SU-DHL-6 (cell line): ENCODE data around the gene POLR2A.

Source experiments
- H2AFZ ChIP-seq: fragments of 200-600 bp; sonication (generic); 2 replicates; pipeline ENCODE4 v1.6.1; 2014; ENCODE audit warnings: low read depth, mild to moderate bottlenecking, moderate library complexity, mixed read lengths, antibody characterized with exemption, low read length; ENCODE audit not compliant: severe bottlenecking
- H3F3A ChIP-seq: fragments of 200-600 bp; shearing (Covaris generic); 2 replicates; pipeline ENCODE4 v1.6.0; 2016; ENCODE audit warnings: antibody characterized with exemption, mild to moderate bottlenecking; ENCODE audit not compliant: insufficient read depth
- H3K27ac ChIP-seq: fragments of 200-600 bp; sonication (generic); 2 replicates; pipeline ENCODE4 v1.5.1; 2016; ENCODE audit warnings: low read depth, mild to moderate bottlenecking, low read length, moderate library complexity, mixed read lengths
- H3K27me3 ChIP-seq: fragments of 200-600 bp; sonication (generic), shearing (Covaris generic); 2 replicates; pipeline ENCODE4 v1.6.0; 2014; ENCODE audit warnings: mild to moderate bottlenecking, low read length
- H3K36me3 ChIP-seq: fragments of 200-600 bp; sonication (generic); 2 replicates; pipeline ENCODE4 v1.6.1; 2014; ENCODE audit warnings: mild to moderate bottlenecking, low read length, mixed read lengths
- H3K4me2 ChIP-seq: fragments of 300-600, 200-600 bp; shearing (Covaris generic), sonication (generic); 2 replicates; pipeline ENCODE4 v1.6.0; 2014; ENCODE audit warnings: low read length, low read depth, mild to moderate bottlenecking; ENCODE audit not compliant: poor library complexity, severe bottlenecking
- H3K4me3 ChIP-seq: fragments of 200-600 bp; sonication (generic); 2 replicates; pipeline ENCODE4 v1.5.1; 2014; ENCODE audit warnings: antibody characterized with exemption, low read length, mild to moderate bottlenecking, mixed read lengths; ENCODE audit not compliant: insufficient read depth, poor library complexity, severe bottlenecking
- H3K79me2 ChIP-seq: fragments of 200-600 bp; sonication (generic); 2 replicates; pipeline ENCODE4 v1.6.1; 2014; ENCODE audit warnings: mild to moderate bottlenecking, low read length, moderate library complexity; ENCODE audit not compliant: insufficient read depth
- H3K9ac ChIP-seq: fragments of 200-600 bp; sonication (generic); 2 replicates; pipeline ENCODE4 v1.7.0; 2014; ENCODE audit warnings: mild to moderate bottlenecking, low read length
- H3K9me2 ChIP-seq: fragments of 200-600 bp; sonication (generic); replicated peaks from 2 replicates; pipeline ENCODE4 v1.6.1; 2014; ENCODE audit warnings: low read length; ENCODE audit not compliant: insufficient read depth
- H3K9me3 ChIP-seq: fragments of 200-600 bp; sonication (generic); 2 replicates; pipeline ENCODE4 v1.6.1; 2014; ENCODE audit warnings: low read length, mixed read lengths; ENCODE audit not compliant: insufficient read depth
- H4K20me1 ChIP-seq: fragments of 200-600 bp; sonication (generic); 2 replicates; pipeline ENCODE4 v1.6.1; 2014; ENCODE audit warnings: low read depth, mild to moderate bottlenecking, antibody characterized with exemption, low read length, moderate library complexity, mixed read lengths
- EZH2phosphoT487 ChIP-seq: fragments of 200-600 bp; sonication (generic), shearing (Covaris generic); conservative IDR thresholded peaks from 2 replicates; pipeline ENCODE4 v1.6.1; 2018; ENCODE audit warnings: mild to moderate bottlenecking, antibody characterized with exemption, low read length, moderate library complexity, mixed read lengths
- TF ChIP-seq, protein P1 (sequence below): fragments of 200-600 bp; sonication (generic); IDR thresholded peaks from one replicate; pipeline ENCODE4 v1.5.1; 2017; ENCODE audit warnings: antibody characterized with exemption, mild to moderate bottlenecking, low read length, moderate library complexity; ENCODE audit not compliant: insufficient read depth, poor library complexity, severe bottlenecking

The POLR2A gene

DNA sequence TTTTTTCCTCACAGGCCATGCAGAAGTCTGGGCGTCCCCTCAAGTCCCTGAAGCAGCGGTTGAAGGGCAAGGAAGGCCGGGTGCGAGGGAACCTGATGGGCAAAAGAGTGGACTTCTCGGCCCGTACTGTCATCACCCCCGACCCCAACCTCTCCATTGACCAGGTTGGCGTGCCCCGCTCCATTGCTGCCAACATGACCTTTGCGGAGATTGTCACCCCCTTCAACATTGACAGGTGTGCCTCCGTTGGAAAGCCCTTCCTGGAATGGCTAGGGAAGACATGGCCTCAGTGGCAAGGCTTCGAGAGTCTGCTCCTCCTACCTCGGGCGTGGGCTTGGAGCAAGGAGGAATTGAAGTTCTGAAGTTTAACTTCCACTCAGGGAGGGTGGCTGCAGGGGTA lies 13.5 kb downstream of the POLR2A start:
- Histone ChIP-seq H3K27ac (no peak overlapping the region), H3K4me3 (no peak overlapping the region), H4K20me1 (0 out of 2 replicates have a peak, but pooled peaks cover 3% of the 10 kb centered on the region), H3F3A (no peaks in the 10 kb centered on the region), H2AFZ (no peak overlapping the region), H3K9ac (no peak overlapping the region), H3K27me3 (no peaks in the 10 kb centered on the region), H3K9me2 (no peaks in the 10 kb centered on the region), H3K36me3 (peaks cover 5% of the 10 kb centered on the region), H3K9me3 (no peaks in the 10 kb centered on the region), H3K4me2 (no peak overlapping the region), H3K79me2 (peaks cover 36% of the 10 kb centered on the region)
- TF ChIP-seq EZH2phosphoT487, result no peak
- TF ChIP-seq, protein P1, sequence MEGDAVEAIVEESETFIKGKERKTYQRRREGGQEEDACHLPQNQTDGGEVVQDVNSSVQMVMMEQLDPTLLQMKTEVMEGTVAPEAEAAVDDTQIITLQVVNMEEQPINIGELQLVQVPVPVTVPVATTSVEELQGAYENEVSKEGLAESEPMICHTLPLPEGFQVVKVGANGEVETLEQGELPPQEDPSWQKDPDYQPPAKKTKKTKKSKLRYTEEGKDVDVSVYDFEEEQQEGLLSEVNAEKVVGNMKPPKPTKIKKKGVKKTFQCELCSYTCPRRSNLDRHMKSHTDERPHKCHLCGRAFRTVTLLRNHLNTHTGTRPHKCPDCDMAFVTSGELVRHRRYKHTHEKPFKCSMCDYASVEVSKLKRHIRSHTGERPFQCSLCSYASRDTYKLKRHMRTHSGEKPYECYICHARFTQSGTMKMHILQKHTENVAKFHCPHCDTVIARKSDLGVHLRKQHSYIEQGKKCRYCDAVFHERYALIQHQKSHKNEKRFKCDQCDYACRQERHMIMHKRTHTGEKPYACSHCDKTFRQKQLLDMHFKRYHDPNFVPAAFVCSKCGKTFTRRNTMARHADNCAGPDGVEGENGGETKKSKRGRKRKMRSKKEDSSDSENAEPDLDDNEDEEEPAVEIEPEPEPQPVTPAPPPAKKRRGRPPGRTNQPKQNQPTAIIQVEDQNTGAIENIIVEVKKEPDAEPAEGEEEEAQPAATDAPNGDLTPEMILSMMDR, result no peak

DNA sequence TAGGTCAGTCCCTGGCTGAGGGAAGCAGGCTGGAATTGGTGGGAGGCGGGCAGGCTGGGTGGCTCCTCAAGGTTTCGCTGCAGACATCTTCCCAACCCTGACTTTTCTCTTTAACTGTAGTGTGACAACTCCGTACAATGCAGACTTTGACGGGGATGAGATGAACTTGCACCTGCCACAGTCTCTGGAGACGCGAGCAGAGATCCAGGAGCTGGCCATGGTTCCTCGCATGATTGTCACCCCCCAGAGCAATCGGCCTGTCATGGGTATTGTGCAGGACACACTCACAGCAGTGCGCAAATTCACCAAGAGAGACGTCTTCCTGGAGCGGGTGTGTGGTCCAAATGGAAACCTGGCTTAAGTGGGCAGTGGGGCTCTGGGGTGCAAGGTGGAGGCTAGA lies 15.0 kb downstream of the POLR2A start:
- 0 out of 2 replicates have a peak, but pooled peaks cover 3% of the 10 kb centered on the region for H4K20me1 ChIP-seq
- no peak overlapping the region for H3K9ac ChIP-seq

DNA sequence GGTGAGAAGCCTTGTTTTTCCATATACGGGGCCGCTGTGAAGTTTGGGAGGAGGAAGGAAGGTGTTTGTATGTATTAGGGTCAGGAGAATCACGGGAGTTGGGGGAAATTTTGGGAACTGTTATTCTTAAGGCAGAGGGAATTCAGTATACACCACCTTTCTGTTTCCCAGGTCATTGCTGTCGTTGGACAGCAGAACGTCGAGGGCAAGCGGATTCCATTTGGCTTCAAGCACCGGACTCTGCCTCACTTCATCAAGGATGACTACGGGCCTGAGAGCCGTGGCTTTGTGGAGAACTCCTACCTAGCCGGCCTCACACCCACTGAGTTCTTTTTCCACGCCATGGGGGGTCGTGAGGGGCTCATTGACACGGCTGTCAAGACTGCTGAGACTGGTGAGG lies 17.6 kb downstream of the POLR2A start:
- Histone ChIP-seq H3K27me3 (no peaks in the 10 kb centered on the region), H3K36me3 (peaks cover 16% of the 10 kb centered on the region), H3K79me2 (no peaks in the 10 kb centered on the region), H3K27ac (no peak overlapping the region), H3K4me2 (no peak overlapping the region), H3K9me3 (no peaks in the 10 kb centered on the region), H3K9ac (no peak overlapping the region), H4K20me1 (no peaks in the 10 kb centered on the region), H3F3A (0 out of 2 replicates have a peak, but pooled peaks cover 5% of the 10 kb centered on the region), H3K4me3 (no peak overlapping the region), H3K9me2 (no peaks in the 10 kb centered on the region), H2AFZ (no peak overlapping the region)
- TF ChIP-seq, protein P1, result no peak
- TF ChIP-seq EZH2phosphoT487, result no peak

More for the DNA sequence above, 15.0 kb downstream of the POLR2A start:
- Histone ChIP-seq H3K4me2 (no peak overlapping the region), H3K36me3 (peaks cover 8% of the 10 kb centered on the region), H3K4me3 (no peak overlapping the region), H3K79me2 (peaks cover 21% of the 10 kb centered on the region), H3F3A (no peaks in the 10 kb centered on the region), H2AFZ (no peak overlapping the region), H3K27me3 (no peaks in the 10 kb centered on the region), H3K27ac (no peak overlapping the region), H3K9me2 (no peaks in the 10 kb centered on the region), H3K9me3 (no peaks in the 10 kb centered on the region)
- TF ChIP-seq, protein P1, result no peak
- no peak for TF ChIP-seq EZH2phosphoT487
